AG20443 (cell line): ENCODE results near the gene TTC4.
A peak's percentile ranks its signal among the peaks of the same experiment; 100 is the strongest.

Experiments used
- DNase-seq: peaks from one replicate; pipeline ENCODE4 v3.0.0; 2012; ENCODE audit warnings: low spot score, mixed read lengths

TTC4 gene

GRCh38 chr1:54703471-54703870 lies 12.2 kb upstream of the TTC4 start:
- no peak for DNase-seq

GRCh38 chr1:54705153-54705552 lies 10.5 kb upstream of the TTC4 start:
- no peak for DNase-seq

DNA sequence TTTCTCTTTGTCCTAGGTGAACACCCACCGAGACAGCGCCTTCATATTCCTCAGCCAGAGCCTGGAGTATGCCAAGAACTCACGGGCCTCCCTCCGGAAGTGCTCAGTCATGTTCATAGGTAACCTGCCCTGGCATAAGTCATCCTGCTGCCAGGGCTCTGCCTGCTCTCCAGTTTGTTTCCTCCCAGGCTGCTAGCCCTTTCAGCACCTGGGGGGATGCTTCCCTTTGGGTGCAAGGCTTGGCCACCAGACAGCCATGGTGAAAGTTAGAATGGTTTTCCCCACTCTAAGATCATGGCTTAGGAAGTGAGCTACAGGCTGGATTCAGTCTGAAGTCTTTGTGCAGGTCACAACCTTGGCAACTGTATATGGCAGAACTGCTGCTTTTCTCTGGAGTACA lies 9.2 kb upstream of the TTC4 start:
- DNase-seq: no peak

GRCh38 chr1:54708385-54708784 lies 7.3 kb upstream of the TTC4 start:
- no peak for DNase-seq

GRCh38 chr1:54709547-54710292 lies 5.9 kb upstream of the TTC4 start:
- no peak for DNase-seq

GRCh38 chr1:54710434-54710833 lies 5.2 kb upstream of the TTC4 start:
- no peak for DNase-seq

GRCh38 chr1:54710841-54711240 lies 4.8 kb upstream of the TTC4 start:
- DNase-seq: no peak

GRCh38 chr1:54711536-54711935 lies 4.1 kb upstream of the TTC4 start:
- DNase-seq: no peak

DNA sequence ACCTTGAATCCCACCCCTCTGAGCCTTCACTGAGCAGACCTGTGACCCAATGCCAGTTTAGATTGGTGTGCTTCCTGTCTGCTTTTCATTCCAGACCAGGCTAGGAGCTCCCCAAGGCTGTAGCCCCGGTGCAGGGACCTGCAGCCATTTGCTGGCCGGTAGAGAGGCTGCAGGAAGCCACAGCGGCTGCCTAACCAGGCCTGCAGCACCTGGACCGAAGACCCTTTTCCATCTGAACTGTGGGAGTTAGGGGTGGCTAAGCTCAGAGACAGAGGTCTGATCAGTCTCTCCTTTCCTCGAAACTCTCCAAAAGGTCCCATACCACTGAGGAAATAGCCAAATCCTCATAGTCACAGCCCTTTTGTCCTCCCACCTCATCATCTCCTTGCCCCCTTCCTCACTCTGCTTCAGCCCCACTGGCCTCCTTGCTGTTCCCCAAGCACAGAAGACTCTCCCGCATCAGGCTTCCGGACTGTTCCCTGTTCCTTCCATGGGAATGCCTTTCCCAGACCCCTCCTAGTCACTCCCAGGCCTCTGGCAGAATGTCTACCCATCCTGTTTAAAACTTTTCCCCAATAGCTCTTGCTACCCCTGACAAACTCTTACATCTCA lies 674 bp upstream of the TTC4 start:
- DNase-seq: no peak

DNA sequence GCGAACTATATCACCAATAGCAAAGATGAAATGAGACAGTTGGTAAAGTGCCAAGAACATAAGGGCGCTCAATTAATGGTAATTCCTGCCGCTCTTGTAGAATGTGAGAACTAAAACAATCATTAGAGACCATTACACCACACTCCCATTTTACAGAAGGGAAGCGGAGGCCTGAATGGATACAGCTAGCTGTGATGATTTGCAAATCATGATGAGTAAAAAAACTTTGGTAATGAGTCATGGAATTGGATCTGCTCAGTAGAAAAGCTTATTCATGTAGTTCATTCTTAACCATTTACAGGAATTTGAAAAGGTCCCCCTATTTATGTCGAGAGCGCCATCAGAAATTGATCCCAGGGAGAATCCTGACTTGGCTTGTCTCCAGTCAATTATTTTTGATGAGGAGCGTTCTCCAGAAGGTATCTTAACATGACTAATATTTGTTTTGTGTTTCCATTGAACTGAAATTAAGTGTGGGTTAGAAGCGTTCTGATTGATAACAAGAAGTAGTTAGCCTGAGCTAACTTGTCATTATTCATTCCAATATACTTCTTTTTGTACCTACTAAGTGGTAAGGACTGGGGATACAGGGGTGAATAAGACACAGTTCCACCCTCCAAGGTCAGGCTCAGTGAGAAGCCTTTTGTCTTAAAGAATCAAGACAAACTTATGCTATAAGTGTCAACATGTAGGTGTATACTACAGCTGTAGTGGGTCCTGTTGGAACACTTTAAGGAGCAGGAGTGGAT lies 812 bp downstream of the TTC4 start:
- peak; percentile 49 for DNase-seq

DNA sequence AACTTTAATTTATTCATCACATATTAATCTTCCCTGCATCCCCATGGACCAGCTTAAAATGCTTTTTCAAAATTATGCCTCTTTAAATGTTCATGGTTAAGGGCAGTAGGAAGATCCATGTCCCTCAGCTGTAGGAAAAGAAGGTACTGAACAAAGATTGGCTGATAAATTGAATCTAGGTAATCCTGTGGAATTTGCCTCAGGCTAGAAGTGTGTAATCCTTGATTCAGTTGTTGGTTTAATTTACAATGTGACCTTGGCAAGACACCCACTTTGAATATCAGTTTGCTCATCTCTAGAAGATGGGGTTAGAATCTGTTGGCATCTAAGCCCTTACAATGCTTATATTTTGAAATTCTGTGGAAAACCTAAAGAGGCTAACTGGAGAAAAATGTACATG lies 6.1 kb downstream of the TTC4 start:
- DNase-seq: no peak

DNA sequence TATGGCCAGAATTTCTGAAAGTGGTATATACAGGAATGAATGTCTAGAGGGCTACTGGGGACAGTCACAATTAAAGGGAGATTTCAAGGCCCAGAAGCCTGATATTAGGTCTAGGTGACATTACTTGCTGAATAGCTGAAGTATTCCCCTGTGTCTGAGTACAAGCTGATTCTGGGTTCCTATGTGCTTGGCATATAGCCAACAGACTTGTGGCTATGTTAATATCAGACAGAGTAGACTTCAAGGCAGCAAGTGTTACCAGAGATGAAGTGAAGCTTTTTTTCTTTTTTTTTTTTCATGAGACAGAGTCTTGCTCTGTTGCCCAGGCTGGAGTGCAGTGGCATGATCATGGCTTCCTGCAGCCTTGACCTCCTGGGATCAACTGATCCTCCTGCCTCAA lies 8.3 kb downstream of the TTC4 start:
- DNase-seq: no peak

- DNase-seq: no peak
These were observed 9.1 kb downstream of the TTC4 start for GRCh38 chr1:54724771-54725170.

GRCh38 chr1:54728027-54728426 lies 12.4 kb downstream of the TTC4 start:
- DNase-seq: no peak

DNA sequence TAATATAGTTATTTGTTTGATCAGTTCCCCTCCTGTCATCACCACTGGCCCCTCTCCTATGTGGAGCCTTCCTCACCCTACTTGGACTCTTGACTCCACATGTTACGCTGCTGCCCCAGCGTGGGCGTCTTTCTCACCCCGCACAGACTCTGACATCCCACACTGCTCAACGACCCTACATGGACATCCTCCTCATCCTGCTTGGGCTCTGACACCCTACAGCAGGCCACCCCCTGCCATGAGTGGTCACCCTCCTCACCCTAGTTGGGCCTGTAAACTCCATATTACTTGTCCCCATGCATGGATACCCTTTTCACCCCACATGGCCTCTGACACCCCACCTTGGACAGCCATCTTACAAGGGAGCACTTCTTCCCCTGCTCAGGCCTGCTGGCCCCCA lies 21.0 kb downstream of the TTC4 start:
- no peak for DNase-seq

DNA sequence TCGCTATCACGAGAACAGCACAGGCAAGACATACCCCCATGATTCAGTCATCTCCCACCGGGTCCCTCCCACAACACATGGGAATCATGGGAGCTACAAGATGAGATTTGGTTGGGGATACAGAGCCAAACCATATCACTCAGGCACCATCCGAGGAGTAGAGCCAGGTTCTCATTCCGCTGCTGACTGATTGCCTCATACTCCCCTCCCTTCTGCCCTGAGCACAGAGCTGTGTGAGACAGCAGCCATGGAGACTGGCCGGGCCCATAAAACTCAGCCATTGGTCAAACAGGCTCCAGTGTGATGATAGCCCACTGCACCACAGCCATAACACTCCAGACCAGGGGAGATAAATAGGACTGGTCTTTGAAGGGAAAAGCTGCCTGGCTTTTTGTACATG lies 22.6 kb downstream of the TTC4 start:
- DNase-seq: no peak

DNA sequence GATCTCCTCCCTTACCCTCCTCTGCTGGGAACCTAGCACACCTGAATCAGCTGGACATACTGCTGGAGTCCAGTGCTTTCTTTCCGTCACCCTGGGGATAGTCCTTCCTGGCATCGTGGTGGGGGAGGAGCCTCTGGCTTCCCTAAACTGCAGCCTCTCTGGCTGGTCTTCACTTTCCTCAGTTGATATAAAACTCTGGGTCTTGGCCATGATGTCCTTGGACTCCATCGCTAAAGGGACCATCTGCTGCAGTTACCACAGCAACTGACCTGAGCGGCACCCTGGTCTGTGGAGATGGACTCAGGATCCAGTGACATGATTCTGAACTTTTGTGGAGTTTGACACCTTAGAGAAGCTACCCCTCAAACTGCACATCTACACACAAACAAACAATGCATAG lies 25.9 kb downstream of the TTC4 start:
- DNase-seq: no peak

- no peak for DNase-seq
These were observed 26.6 kb downstream of the TTC4 start for GRCh38 chr1:54742282-54742681.

DNA sequence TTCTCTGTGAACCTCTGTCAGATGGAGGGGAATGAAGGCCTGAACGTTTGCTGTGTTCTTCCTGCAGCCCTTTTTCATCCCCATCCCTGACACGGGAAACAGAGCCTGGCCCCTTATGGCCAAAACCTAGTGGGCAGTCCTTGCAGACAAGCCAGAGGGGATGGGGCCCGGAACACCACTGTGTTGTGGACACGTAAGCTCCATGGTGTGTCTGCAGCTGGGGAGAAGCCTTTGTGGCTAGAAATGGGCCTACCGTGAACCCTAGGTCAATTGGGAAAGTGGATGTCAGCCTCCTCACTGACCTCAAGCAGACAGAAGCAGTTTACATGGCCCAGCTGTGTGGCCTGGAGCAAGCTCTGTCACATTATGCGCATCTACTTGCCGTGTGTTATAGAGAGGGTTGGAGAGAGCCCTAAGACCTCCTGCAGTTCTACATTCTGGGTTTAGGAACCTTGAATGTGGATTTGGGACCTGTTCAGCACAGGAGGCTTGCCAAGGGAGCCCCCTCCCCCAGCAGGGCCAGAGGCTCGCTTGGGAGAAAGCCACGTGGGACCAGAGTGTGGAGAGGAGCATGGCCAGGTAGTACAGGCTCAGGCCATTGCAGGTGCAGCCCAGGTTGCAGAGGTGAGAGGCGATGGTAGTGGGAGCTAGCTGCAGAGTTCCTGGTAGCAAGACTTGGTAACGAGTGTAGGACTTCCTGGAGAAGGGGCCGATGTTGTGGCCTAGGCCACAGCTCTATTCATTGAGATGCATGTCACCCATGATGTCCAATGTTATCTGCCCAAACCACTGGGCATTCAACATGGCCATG lies 28.0 kb downstream of the TTC4 start:
- no peak for DNase-seq

- DNase-seq: no peak
These were observed 29.0 kb downstream of the TTC4 start for GRCh38 chr1:54744696-54745095.

DNA sequence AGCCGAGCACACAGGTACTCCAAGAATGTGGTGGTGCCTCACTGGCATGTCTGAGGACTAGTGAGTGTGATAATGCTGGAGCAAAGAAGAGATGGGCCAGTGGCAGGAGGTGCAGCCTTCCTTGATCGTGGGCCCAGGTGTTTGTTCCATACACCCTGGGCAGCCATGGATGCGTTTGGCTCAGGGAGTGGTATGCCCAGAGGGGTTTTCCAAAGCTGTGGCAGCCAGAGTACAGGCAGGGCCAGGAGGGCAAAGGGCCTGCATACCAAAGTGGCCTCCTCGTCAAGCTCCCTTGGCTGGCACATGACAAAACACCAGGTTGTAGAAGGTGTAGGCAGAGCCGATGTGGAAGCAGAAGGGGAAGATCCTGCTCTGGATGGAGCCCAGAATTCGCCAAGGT lies 29.6 kb downstream of the TTC4 start:
- DNase-seq: no peak

DNA sequence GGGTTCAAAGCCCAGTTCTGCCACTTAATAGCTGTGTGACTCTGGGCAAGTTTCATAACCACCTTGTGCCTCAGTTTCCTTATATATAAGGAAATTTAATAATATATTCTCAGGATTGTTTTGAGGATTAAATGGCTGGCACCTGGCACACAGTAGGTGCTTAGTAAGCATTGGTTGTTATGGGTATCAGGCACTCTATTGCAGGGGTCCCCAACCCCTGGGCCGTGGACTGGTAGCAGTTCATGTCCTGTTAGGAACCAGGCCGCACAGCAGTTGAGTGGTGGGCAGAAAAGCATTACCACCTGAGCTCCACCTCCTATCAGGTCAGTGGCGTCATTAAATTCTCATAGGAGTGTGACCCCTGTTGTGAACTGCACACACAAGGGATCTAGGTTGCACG lies 30.2 kb downstream of the TTC4 start:
- DNase-seq: no peak
